Measurements from ENCODE around the gene STX8.

DNA sequence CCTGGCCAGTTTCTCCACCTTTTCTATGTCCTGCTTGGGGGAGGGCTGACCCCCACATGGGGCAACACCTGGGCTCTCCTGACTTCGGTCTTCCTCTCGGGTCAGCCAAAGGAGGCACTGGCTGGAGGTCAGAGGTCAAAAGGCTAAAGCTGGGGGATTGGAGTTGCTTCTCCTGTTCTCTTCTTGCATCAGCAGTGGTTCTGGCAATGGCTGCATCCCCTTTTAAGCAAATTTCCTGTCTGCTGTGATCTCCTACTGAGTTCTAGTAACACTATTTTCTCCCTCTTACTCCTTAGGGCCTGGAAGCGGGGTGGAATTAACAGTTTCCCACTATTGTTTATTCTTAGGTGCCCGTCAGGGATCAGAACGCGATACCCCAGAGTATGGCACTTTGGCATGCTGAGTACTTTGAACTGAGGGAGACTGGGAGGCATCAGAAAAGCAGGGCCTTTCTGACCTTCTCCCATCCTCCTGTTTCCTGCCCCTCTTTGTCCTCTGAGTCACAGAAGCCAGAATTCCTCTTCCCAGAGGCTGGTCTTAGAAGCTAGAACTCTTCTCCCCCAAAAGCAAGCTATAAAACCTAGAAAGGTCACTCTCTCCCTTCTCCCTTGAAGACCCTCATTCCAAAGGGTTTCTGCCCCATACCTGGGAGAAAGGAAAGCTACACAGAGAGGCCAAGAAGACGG is 268.2 kb downstream of the STX8 start:
- TF ChIP-seq REST (tag by site-specific recombination; IDR thresholded peaks at IDR 0.05) (no peak), ZNF501 (tag by site-specific recombination; IDR thresholded peaks at IDR 0.05) (no peak), ZNF776 (tag by site-specific recombination; IDR thresholded peaks at IDR 0.05; ENCODE audit: borderline replicate concordance) (no peak), RBAK (tag by site-specific recombination; IDR thresholded peaks at IDR 0.05) (no peak), MYNN (tag by site-specific recombination; IDR thresholded peaks at IDR 0.05; ENCODE audit: borderline replicate concordance) (no peak), ZNF791 (tag by site-specific recombination; IDR thresholded peaks at IDR 0.05) (no peak), ZNF121 (tag by site-specific recombination; IDR thresholded peaks at IDR 0.05) (no peak), KLF16 (tag by site-specific recombination; IDR thresholded peaks at IDR 0.05) (no peak)
- TF ChIP-seq, protein P1, sequence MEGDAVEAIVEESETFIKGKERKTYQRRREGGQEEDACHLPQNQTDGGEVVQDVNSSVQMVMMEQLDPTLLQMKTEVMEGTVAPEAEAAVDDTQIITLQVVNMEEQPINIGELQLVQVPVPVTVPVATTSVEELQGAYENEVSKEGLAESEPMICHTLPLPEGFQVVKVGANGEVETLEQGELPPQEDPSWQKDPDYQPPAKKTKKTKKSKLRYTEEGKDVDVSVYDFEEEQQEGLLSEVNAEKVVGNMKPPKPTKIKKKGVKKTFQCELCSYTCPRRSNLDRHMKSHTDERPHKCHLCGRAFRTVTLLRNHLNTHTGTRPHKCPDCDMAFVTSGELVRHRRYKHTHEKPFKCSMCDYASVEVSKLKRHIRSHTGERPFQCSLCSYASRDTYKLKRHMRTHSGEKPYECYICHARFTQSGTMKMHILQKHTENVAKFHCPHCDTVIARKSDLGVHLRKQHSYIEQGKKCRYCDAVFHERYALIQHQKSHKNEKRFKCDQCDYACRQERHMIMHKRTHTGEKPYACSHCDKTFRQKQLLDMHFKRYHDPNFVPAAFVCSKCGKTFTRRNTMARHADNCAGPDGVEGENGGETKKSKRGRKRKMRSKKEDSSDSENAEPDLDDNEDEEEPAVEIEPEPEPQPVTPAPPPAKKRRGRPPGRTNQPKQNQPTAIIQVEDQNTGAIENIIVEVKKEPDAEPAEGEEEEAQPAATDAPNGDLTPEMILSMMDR (tag by site-specific recombination; IDR thresholded peaks at IDR 0.05), result no peak
- TF ChIP-seq, protein P2, sequence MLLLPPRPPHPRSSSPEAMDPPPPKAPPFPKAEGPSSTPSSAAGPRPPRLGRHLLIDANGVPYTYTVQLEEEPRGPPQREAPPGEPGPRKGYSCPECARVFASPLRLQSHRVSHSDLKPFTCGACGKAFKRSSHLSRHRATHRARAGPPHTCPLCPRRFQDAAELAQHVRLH (tag by site-specific recombination; IDR thresholded peaks at IDR 0.05), result no peak

Measured in HEK293 (cell line).